Hepatocyte (in vitro differentiated cells): ENCODE measurements around the gene WRNIP1. TPM values are rescaled to one million over a fixed set of nuclear protein-coding genes. Genes with fewer than 3 reads are reported as not detected.
A peak's percentile ranks its signal among the peaks of the same experiment; 100 is the strongest.

ENCODE experiments used
- DNase-seq: peaks from one replicate; pipeline ENCODE4 v3.0.0-alpha.2; 2016; ENCODE audit warnings: low spot score
- H2AFZ ChIP-seq: fragments of 200-600 bp; sonication (generic); 2 replicates; pipeline ENCODE4 v1.6.0; 2016; ENCODE audit warnings: antibody characterized with exemption, mild to moderate bottlenecking
- H3K27ac ChIP-seq: fragments of 200-600 bp; sonication (generic); 2 replicates; pipeline ENCODE4 v1.5.1; 2016; ENCODE audit warnings: mild to moderate bottlenecking
- H3K27me3 ChIP-seq: fragments of 200-600 bp; sonication (generic); 2 replicates; pipeline ENCODE4 v1.6.1; 2016
- H3K36me3 ChIP-seq: fragments of 200-600 bp; sonication (generic); replicated peaks from 2 replicates; pipeline ENCODE4 v1.5.1; 2016; ENCODE audit warnings: low read depth; ENCODE audit not compliant: insufficient read depth
- H3K4me1 ChIP-seq: fragments of 200-600 bp; sonication (generic); 2 replicates; pipeline ENCODE4 v1.5.1; 2016; ENCODE audit warnings: mild to moderate bottlenecking, moderate library complexity; ENCODE audit not compliant: insufficient read depth
- H3K4me2 ChIP-seq: fragments of 200-600 bp; sonication (generic); 2 replicates; pipeline ENCODE4 v1.6.0; 2016
- H3K4me3 ChIP-seq: fragments of 200-600 bp; sonication (generic); 2 replicates; pipeline ENCODE4 v1.5.1; 2016; ENCODE audit warnings: mild to moderate bottlenecking
- H3K79me2 ChIP-seq: fragments of 200-600 bp; sonication (generic); 2 replicates; pipeline ENCODE4 v1.6.0; 2017; ENCODE audit warnings: mild to moderate bottlenecking
- H3K9me2 ChIP-seq: fragments of 200-600 bp; sonication (generic); replicated peaks from 2 replicates; pipeline ENCODE4 v1.6.0; 2017; ENCODE audit warnings: mild to moderate bottlenecking; ENCODE audit not compliant: insufficient read depth
- H3K9me3 ChIP-seq: fragments of 200-600 bp; sonication (generic); 2 replicates; pipeline ENCODE4 v1.5.1; 2016; ENCODE audit warnings: low read depth, mild to moderate bottlenecking
- H4K20me1 ChIP-seq: fragments of 200-600 bp; sonication (generic); 2 replicates; pipeline ENCODE4 v1.6.0; 2016; ENCODE audit warnings: mild to moderate bottlenecking; ENCODE audit not compliant: insufficient read depth, poor library complexity, severe bottlenecking
- EZH2 ChIP-seq: fragments of 200-600 bp; sonication (generic); IDR thresholded peaks from 2 replicates; pipeline ENCODE4 v1.6.1; 2016; ENCODE audit warnings: antibody characterized with exemption, mild to moderate bottlenecking, borderline replicate concordance
- EZH2phosphoT487 ChIP-seq: fragments of 200-600 bp; sonication (generic); IDR thresholded peaks from one replicate; pipeline ENCODE4 v1.6.1; 2018; ENCODE audit warnings: antibody characterized with exemption, mild to moderate bottlenecking, low read depth, moderate library complexity; ENCODE audit not compliant: unreplicated experiment, severe bottlenecking
- WGBS: methylation state at CpG from one replicate; pipeline ENCODE4 v1.1.6; 2016; ENCODE audit warnings: low lambda C conversion rate; ENCODE audit errors: missing lambda C conversion rate; 5-methylcytosine and 5-hydroxymethylcytosine counted together
- polyA plus RNA-seq: library from polyadenylated mRNA; unstranded; fragments of >200 nt; fragmentation: Nextera tagmentation; extraction: Ambion mirVana; gene quantifications from 2 replicates; pipeline ENCODE4 v1.2.1, GENCODE V29; 2016
- total RNA-seq: library from RNA; depleted of rRNA; stranded (reverse); fragments of >200 nt; gene quantifications from 2 replicates; pipeline ENCODE4 v1.2.3, GENCODE V29; 2014
- TF ChIP-seq, protein P1 (sequence below): fragments of 200-600 bp; sonication (generic); IDR thresholded peaks from 2 replicates; pipeline ENCODE4 v1.5.1; 2016; ENCODE audit warnings: antibody characterized with exemption, mild to moderate bottlenecking; ENCODE audit not compliant: poor library complexity

The WRNIP1 gene
- total and polyA plus RNA-seq, 2 experiments from 2014 or later: 47.6 to 54.6 TPM

DNA sequence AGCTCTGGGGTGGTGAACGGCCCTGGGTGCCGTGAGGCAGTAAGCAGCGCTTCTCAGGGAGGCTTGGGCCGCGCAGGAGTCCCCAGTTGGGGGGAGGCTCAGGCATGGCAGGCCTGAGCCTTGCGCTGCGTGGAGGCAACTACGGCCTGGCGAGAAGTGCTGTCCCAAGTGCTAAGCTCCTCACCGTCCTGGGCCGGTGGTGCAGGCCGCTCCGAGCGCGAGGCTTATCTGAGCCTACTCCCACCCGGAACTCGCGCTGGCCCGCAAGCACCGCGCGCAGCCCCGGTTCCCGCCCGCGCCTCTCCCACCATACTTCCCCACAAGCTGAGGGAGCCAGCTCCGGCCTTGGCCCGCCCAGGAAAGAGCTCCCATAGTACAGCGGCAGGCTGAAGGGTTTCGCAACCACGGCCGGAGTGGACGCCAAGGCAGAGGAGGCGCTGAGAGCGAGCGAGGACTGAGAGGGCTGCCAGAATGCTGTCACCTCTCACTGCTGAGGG is 1.8 kb upstream of the WRNIP1 start:
- H4K20me1 ChIP-seq: peaks cover 21% of the 10 kb centered on the region

DNA sequence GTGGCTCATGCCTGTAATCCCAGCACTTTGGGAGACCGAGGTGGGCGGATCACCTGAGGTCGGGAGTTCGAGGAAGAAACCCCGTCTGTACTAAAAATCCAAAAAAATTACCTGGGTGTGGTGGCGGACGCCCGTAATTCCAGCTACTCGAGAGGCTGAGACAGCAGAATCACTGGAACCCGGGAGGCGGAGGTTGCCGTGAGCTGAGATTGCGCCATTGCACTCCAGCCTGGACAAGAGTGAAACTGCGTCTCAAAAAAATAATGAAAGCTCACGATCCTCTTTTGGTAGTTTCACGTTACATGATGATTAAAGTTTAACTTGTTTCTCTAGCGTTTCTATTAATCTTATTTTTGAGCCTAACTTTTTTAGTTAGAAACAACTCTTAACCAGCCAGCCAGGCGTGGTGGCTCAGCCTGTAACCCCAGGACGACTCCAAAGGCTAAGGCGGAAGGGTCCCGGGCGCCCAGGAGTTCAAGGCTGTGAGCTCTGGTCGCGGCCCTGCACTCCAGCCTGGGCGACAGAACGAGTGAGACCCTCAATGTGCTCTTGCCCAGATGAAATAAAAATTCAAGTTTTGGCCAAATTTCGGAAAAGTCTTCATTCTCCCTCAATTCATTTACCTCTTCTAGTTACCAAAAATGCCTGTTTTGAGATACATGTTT is 1.2 kb upstream of the WRNIP1 start:
- no peaks in the 10 kb centered on the region for H3K36me3 ChIP-seq
- H3K27me3 ChIP-seq: no peaks in the 10 kb centered on the region
- TF ChIP-seq, protein P1, sequence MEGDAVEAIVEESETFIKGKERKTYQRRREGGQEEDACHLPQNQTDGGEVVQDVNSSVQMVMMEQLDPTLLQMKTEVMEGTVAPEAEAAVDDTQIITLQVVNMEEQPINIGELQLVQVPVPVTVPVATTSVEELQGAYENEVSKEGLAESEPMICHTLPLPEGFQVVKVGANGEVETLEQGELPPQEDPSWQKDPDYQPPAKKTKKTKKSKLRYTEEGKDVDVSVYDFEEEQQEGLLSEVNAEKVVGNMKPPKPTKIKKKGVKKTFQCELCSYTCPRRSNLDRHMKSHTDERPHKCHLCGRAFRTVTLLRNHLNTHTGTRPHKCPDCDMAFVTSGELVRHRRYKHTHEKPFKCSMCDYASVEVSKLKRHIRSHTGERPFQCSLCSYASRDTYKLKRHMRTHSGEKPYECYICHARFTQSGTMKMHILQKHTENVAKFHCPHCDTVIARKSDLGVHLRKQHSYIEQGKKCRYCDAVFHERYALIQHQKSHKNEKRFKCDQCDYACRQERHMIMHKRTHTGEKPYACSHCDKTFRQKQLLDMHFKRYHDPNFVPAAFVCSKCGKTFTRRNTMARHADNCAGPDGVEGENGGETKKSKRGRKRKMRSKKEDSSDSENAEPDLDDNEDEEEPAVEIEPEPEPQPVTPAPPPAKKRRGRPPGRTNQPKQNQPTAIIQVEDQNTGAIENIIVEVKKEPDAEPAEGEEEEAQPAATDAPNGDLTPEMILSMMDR: no peak
- no peak for TF ChIP-seq EZH2phosphoT487
- TF ChIP-seq EZH2: no peak
- H3K9me2 ChIP-seq: no peaks in the 10 kb centered on the region
- H2AFZ ChIP-seq: peak overlapping the region; percentile 47
- no peak for DNase-seq
- H4K20me1 ChIP-seq: peaks cover 27% of the 10 kb centered on the region
- peaks cover 22% of the 10 kb centered on the region for H3K4me1 ChIP-seq
- peak overlapping the region; percentile 8 for H3K4me3 ChIP-seq
- WGBS: 90% methylated on average over 27 of the region's 27 CpGs
- H3K27ac ChIP-seq: peak overlapping the region; percentile 85
- H3K9me3 ChIP-seq: no peaks in the 10 kb centered on the region
- peak overlapping the region; percentile 76 for H3K4me2 ChIP-seq
- peaks cover 29% of the 10 kb centered on the region for H3K79me2 ChIP-seq

More for the DNA sequence above, 1.8 kb upstream of the WRNIP1 start:
- Histone ChIP-seq H3K27ac (no peak overlapping the region), H3K4me2 (no peak overlapping the region), H3K27me3 (no peaks in the 10 kb centered on the region), H3K4me1 (peaks cover 16% of the 10 kb centered on the region), H3K9me3 (no peaks in the 10 kb centered on the region), H2AFZ (no peak overlapping the region), H3K9me2 (no peaks in the 10 kb centered on the region), H3K4me3 (no peak overlapping the region), H3K79me2 (peaks cover 23% of the 10 kb centered on the region), H3K36me3 (no peaks in the 10 kb centered on the region)
- TF ChIP-seq, protein P1: no peak
- no peak for TF ChIP-seq EZH2
- TF ChIP-seq EZH2phosphoT487: no peak
- DNase-seq: no peak
- 98% methylated on average over 35 of the region's 36 CpGs for WGBS

DNA sequence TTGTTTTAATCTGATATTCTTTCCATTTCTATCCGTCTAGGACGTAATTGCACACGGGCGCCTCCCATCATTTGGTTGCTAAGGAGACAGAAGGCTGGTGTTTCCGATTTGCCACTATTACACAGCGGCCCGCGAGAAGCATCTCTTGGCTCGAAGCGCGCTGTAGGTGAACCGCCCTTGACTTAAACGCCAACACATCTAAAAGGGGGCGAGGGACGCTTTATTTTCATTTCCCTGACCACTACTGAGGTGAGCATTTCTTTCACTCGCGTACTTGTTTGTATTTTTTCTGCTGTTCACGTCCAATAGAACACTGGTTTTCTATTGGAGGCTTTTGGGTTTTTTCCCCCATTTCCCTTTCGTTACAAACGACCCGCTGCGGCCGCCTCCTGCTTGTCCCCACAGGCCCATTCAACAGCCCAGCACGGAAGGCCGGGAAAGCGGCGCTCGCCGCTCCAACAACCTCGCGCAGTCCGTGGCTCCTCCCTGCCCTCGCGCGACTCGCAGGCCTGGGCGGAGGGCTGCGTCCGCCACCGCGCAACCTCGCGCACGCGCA is 505 bp upstream of the WRNIP1 start:
- TF ChIP-seq EZH2: no peak
- no peak for TF ChIP-seq EZH2phosphoT487
- TF ChIP-seq, protein P1: no peak
- peak overlapping the region; percentile 85 for H3K27ac ChIP-seq
- no peaks in the 10 kb centered on the region for H3K36me3 ChIP-seq
- H3K4me2 ChIP-seq: peak overlapping the region; percentile 76
- peaks cover 25% of the 10 kb centered on the region for H3K4me1 ChIP-seq
- peak; percentile 76 for DNase-seq
- no peaks in the 10 kb centered on the region for H3K9me2 ChIP-seq
- peak overlapping the region; percentile 47 for H2AFZ ChIP-seq
- H3K79me2 ChIP-seq: peaks cover 36% of the 10 kb centered on the region
- WGBS: 1% methylated on average over 35 of the region's 45 CpGs
- peak overlapping the region; percentile 8 for H3K4me3 ChIP-seq
- H3K27me3 ChIP-seq: no peaks in the 10 kb centered on the region
- H4K20me1 ChIP-seq: peaks cover 29% of the 10 kb centered on the region
- no peaks in the 10 kb centered on the region for H3K9me3 ChIP-seq
